Measurements from ENCODE around the gene MPRIP.

DNA sequence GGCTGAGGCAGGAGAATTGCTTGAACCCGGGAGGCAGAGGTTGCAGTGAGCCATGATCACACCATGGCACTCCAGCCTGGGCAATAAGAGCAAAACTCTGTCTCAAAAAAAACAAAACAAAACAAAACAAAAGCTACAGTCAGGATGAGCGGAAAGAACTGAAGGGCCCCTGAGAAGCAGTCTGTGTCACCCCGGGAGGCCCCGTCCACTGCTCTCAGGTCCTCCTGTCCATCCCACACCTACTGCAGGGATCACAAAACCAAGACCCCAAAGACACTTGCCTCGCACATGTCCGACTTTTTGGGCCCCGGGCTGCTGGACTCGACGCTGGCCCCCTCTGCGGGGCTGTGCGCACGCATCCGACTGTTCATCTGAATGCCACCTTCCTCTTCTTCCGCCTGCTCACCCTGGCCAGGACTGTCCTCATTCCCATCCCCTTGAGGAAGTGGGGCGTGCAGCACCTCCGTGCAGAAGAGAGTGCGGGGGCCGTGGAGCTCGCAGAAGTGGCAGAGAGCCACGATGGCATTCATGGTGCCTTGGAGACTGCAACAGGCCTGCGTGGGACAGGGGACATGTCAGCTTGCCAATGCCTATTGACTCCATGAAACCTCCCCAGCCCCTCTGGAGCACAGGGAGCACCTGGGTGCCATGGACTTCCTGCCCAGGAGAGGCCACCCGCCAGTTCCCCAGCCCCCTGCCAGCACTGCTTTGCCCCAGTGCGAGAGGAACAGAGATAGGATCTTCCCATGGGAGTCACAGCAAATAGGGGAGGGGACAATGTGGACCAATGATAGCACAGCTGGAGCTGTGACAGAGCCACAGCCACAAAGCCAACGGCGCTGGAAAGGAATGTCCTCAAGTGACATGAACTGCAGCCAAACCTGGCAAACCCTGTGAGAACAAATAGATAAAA is 185.6 kb downstream of the MPRIP start:
- TF ChIP-seq, protein P1, sequence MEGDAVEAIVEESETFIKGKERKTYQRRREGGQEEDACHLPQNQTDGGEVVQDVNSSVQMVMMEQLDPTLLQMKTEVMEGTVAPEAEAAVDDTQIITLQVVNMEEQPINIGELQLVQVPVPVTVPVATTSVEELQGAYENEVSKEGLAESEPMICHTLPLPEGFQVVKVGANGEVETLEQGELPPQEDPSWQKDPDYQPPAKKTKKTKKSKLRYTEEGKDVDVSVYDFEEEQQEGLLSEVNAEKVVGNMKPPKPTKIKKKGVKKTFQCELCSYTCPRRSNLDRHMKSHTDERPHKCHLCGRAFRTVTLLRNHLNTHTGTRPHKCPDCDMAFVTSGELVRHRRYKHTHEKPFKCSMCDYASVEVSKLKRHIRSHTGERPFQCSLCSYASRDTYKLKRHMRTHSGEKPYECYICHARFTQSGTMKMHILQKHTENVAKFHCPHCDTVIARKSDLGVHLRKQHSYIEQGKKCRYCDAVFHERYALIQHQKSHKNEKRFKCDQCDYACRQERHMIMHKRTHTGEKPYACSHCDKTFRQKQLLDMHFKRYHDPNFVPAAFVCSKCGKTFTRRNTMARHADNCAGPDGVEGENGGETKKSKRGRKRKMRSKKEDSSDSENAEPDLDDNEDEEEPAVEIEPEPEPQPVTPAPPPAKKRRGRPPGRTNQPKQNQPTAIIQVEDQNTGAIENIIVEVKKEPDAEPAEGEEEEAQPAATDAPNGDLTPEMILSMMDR (conservative IDR thresholded peaks at IDR 0.05), result no peak
- no peak for TF ChIP-seq EZH2 (IDR thresholded peaks at IDR 0.05; ENCODE audit: low read depth)

All from PC-9 (cell line).